ENCODE measurements around the gene NSMCE3.

- no peak for TF ChIP-seq EZH2 (IDR thresholded peaks at IDR 0.05)
- TF ChIP-seq FOXP2 (optimal IDR thresholded peaks at IDR 0.05; ENCODE audit: control extremely low read depth, extremely low read length, insufficient read depth): no peak
Observed at GRCh38 chr15:29291067-29291845, 21.6 kb upstream of the NSMCE3 start.

Measured in SK-N-MC (cell line).